ENCODE results near the gene PIGO.

The PIGO gene

DNA sequence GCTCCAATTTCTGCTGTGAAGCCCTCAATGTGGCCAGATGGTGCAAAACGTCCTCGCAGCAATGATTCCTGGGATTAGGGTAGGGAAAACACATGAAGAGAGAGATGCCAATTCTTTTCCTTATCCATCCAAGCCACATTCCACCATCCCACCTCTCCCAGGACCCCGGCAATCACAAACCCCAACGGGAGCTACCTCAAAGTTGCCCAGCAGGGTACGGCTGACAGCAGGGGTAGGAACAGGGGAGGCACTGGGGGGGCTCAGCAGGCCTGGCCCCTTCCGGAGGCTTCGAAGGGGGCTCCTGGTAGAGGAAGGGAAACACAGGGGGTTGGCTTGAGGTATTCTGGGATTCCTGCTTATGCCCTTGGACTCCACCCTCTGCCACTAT lies 9.9 kb upstream of the PIGO start:
- DNase-seq (ENCODE audit: low spot score) = no peak

GRCh38 chr9:35105571-35106342 lies 9.4 kb upstream of the PIGO start:
- DNase-seq (ENCODE audit: low spot score) = no peak

DNA sequence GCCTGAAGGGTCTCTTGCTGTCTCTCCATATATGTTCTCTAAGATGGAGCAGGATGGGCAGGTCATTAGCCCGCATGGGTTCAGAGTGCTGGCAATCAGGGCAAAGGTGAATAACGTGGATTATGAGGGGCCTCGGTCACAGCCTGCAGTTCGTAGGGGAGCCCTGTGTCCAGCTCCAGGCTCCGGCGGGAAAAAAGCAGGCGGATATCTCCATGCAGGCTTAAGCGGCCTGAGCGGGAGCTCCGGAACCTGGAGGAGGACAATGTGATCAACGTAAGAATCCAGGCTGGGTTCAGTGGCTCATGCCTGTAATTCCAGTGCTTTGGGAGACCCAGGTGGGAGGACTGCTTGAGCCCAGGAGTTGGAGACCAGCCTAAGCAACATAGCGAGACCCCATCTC lies 8.7 kb upstream of the PIGO start:
- DNase-seq (ENCODE audit: low spot score) = no peak

DNA sequence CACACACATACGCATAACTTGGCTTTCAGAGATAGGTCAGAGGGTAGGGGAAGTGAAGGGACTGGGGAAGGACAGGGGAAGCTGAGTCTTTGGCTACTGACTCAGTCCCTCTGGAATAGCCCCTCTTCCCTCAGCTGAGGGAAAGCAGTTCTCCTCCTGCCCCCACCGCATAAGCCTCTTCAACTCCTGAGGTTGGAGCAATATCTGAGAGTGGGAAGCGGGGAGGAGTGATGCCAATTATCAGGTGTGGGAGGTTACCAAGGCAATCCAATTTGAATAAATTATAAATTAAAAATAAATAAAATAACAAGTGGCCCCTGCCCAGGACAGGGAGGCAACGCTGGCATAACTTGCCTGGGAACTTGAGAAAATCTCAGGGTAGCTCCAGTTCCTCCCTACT lies 8.2 kb upstream of the PIGO start:
- no peak for DNase-seq (ENCODE audit: low spot score)

- DNase-seq (ENCODE audit: low spot score) = no peak
Observed at GRCh38 chr9:35103660-35104191, 7.3 kb upstream of the PIGO start.

DNA sequence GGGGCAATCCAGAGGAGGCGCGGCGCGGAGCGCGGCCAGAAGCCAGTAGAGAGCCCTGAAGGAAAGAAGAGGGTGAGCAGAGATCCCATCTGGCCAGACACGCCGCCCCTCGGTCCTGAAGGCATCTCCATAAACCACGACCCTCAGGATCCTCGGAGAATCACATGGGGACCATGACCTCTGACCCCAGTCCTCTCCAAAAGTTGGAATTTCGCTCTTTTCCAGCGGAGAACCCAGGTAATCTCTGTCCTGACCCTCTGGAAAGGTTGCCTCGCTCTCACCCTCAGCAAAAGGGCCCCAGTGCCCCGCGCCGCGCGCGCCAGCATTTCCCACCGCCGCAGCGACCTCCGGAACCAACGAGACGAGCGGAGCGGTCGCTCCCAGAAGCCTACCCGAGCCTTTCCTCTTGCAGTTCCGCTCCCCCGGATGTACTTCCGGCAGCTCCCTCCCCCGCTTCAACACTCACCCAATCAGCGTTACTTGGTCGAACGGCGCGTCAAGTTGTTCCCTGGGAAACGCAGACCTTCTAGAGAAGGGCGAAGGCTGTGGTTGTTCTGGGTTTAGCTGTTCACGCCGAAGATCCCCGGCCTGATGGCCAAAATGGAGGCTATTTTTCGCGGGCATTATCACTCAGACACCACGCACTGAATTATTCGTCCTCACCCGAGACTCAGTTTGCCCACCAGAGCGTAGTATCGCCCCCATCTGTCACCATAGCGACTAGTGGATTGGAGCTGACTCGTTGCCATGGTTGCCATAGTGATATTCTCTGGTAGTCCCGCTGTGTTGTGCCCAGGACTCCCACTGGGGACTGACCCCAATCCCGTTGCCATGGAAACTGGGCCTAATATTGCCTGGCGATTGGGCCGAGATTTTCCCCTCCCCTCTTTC lies 6.6 kb upstream of the PIGO start, which contains the start of gene STOML2:
Gene STOML2 (minus strand): TSS at position 363 of the 891 bp plus-strand sequence. CDS start 37 bp downstream, at position 326.
- peak; percentile 97 for DNase-seq (ENCODE audit: low spot score)

DNA sequence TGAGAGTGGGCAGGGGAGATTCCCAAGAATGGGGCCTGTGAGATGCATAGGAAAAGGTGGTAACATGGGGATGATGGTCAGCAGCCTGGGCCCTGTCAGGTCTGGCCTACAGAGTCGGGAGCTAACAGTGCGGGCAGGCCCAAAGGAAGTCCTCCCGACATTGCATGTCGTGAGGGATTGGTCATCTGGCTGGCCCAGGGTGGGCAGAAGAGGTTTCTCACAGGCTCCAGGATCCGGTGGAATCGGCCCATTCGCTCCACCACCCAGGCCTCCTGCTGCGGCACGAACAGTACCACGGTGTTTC lies 6.0 kb upstream of the PIGO start:
- no peak for DNase-seq (ENCODE audit: low spot score)

DNA sequence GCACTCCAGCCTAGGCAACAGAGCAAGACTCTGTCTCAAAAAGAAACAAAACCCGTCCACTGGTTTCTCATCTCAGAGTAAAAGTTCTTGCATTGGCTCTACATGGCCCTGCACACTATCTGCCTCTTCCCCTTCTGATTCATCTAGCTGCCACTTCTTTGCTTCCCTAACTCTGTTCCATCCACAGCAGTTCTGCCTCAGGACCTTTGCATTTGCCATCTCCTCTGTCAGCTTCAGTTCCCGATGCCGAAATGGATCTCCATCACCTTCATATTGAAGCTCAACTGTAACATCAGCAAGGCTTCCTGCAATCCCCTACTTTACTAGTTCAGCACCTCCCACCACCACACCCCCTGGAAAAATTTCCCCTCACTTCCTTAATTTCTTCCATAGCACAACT lies 1.2 kb upstream of the PIGO start:
- DNase-seq (ENCODE audit: low spot score) = no peak

DNA sequence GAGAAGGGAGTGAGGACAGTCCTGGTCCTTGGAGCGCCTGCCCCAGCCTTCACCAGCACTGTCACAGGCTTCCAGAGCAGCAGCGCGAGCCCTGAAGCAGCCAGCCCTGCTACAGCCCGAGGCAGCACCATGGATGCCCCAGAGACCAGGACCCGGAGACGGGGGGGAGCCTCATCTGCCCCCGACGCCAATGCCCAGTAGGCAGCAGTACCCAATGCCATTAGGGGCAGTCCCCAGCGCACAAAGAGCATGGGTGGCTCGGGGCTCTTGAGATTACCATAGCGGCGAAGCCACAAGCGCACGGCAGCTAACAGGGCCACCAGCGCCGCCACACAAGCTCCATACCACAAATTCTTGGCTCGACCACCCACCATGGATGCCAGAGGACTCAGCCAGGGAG lies 4.9 kb downstream of the PIGO start:
- DNase-seq (ENCODE audit: low spot score) = no peak

GRCh38 chr9:35089434-35089833 lies 7.0 kb downstream of the PIGO start:
- DNase-seq (ENCODE audit: low spot score) = no peak

GRCh38 chr9:35085078-35085477 lies 11.3 kb downstream of the PIGO start:
- DNase-seq (ENCODE audit: low spot score) = no peak

- DNase-seq (ENCODE audit: low spot score) = peak; percentile 87
Observed at GRCh38 chr9:35079426-35080341, 16.7 kb downstream of the PIGO start, which contains the start of gene FANCG. Gene FANCG (minus strand): TSS chr9:35079942. CDS start chr9:35079524, 418 bp downstream.

- DNase-seq (ENCODE audit: low spot score) = no peak
Observed at GRCh38 chr9:35079041-35079425, 17.4 kb downstream of the PIGO start.

DNA sequence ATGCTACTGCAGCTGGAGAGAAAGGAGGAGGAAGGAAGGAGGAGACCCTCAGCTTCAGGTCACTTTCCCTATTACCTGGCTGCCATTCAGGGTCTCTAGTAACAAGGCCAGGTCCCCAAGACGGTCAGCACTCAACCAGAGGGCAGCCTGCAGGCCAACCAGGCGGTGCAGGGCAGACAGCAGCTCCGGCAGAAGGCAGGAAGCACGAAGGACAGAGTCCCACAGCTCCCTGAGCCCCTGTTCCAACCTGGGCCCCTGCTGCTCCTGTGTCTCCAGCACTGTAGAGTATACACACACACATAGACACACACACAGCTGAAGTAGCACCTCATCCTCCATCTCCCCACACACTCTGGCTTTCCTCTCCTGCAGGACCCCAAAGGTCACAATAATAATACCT lies 18.3 kb downstream of the PIGO start:
- no peak for DNase-seq (ENCODE audit: low spot score)

DNA sequence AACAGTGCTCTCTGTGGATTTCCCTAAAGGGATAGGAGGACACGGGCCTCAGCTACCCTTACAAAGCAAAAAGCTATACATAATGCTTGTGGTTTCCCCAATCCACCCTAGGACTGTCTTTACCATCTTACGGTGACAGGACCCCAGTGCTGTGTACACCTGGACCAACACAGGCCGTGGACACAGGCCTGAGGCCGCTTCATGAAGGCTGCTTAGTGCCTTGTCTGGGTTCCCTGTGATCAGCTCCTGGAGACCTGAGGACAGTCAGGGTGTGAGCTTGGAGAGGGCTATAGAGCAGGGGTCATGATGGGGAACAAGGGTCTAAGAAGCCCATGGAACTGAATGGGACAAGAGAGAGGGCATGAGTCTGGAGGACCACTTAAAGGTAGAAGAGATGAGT lies 19.5 kb downstream of the PIGO start:
- no peak for DNase-seq (ENCODE audit: low spot score)

DNA sequence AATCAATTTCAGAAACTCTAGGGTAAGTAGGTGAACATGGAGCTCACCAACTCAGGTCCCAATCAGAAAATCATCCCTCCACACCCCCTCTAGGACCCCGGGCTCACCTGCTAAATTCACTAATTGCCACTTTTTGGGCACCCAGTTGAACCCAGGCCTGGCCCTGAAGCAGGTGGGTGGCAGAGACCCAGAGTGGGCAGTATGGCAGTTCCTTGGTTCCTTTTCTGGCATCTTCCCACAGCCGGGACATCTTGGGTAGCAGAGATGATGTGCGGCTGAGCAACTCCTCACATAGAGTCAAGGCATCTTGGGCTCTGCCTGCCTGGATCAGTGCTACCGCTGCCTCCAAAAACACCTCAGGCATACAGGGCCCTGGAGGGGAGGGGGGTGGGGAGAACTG lies 21.0 kb downstream of the PIGO start:
- no peak for DNase-seq (ENCODE audit: low spot score)

- DNase-seq (ENCODE audit: low spot score) = no peak
Observed at GRCh38 chr9:35074791-35075190, 21.6 kb downstream of the PIGO start.

DNA sequence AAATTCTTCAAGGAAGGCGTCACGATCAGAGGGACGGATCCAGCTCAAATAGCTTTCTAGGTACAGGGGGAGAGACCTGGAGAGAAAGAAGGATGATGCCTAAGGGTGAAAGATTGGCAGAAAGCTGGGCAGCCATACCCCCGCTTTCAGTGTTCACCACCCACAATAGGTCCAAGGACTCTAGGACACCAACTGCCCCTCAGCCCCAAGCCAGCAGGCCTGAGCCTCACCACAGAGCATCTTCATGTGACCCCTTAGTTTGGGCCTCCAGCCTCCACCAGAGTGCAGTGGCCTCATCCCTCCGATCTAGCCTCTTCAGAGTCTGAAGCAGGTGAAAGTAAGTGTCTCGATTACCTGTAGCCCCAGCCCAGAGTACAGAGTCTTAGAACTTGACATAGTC lies 22.2 kb downstream of the PIGO start:
- no peak for DNase-seq (ENCODE audit: low spot score)

DNA sequence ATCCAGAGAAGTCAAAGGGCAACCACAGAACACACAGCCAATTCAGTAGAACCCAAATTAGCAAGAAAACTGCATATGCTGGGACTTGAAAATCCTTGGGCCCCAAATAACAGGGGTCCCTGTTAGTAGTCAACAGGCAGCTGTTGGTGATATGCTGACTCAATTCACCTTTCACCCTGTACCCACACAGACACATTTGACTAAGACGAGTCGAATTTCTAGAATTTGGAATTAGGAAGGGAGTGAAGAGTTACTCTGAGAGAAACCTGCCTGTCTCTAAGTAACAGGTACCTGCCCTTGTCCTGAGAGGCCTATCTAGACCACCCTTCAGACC lies 23.1 kb downstream of the PIGO start:
- DNase-seq (ENCODE audit: low spot score) = no peak

DNA sequence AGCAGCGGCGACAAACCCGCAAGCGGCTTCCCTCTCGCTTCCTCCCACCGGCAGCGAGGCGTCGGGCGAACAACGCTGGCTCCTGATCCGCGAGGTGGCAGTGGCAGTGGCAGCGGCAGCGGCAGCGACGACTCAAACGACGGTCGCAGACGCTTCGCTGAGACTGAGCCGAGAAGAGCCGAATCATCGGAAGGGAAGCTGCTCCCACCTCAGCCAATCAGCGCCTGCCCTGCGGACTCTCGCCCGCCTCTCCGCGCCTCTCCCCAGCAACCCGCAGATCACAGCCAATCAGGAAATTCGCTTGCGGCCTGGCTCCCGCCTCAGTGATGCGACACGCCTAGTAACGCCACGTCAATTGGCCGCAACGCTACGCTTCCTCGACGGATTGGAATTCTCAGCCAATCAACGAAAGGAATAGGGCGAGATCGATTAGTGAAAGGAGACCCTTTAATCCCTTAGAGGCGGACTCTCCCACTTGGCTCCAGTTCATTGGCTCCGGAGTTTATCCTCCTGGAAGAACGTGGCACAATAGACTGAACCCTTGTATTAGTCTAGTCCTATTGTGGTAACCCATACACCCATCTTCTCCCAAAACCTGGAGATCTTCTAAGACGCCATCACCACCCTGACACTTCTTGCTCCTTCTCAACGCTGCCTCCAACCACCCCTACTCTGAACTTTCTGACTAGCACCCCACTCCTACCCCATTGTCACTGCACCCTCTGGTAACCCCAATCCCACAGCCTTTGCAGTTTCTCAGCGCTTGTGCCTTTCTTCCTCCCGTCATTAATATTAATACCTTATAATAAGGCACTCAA lies 23.7 kb downstream of the PIGO start, which contains the start of gene VCP:
Gene VCP (minus strand): TSS at position 165 of the 818 bp plus-strand sequence. CDS start 272 bp downstream, outside the sequence.
- peak; percentile 99 for DNase-seq (ENCODE audit: low spot score)

DNA sequence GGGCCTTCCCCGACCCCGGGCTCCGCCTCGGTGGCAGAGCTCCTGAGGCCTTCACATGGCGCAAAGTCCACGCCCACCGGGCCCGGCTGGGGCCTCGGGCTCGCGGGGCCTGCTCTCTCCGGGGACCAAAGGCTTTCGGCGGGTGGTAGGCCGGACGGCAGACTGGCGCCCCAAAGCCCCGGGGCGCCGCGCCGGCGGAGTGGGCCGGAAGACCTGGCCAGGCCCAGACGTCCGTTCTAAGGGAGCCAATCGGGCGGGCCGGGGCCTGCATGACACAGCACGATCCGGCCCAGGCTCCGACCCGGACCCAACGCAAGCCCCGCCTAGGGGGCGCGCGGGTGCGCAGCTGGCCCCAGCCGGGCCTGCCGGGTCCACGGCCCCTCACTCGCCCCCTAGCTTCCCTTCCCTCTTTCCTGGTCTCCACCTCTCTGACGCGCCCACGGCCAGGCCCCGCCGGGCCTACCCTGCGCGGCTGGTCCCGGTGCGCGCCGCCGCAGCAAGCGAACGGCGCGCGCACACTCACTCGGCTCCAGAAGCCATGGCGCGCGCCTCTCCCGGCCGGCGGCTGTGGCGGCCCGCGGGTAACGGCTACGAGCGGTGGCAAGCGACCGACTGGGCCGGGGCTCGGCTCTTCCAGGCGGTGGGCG lies 24.5 kb downstream of the PIGO start:
- DNase-seq (ENCODE audit: low spot score) = peak; percentile 57
